ENCODE measurements around the gene ZBTB17. TPM values are rescaled to one million over a fixed set of nuclear protein-coding genes. Genes with fewer than 3 reads are reported as not detected.

ZBTB17 gene
- total and polyA plus RNA-seq, 2 of the 8 experiments (the other 6 are each of a cell fraction or from before 2014, with no cell fraction given): 24.7 to 36.2 TPM

DNA sequence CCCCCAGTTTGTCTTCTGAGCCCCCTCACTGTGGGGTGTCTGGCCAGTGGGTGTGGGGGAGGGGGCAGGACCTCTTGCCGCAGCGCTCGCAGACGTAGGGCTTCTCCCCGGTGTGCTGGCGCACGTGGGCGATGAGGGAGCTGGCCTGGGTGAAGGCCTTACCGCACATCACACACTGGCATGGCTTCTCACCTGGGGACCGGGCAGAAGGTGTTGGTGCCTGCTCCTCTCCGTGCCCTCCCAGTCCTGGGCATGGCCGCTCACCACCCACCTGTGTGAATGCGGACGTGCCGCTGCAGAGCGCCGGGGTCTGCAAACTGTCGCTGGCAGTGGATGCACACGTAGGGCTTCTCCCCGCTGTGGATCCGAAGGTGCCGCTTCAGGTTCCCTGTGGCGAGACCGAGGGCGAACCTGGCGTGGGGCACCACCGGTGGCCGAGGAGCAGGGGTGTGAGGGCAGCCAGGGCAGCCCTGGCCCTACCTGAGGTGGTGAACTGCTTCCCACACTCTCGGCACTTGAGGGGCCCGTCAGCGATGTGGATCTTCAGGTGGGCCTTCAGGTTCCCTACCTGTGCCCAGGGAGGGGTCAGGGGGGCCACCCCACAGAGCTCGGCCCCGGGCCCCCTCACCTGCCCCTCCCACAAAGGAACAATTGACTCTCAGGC lies 32.4 kb downstream of the ZBTB17 start (continued):
- TF ChIP-seq BCL11A (IDR thresholded peaks at IDR 0.05; ENCODE audit: low read depth in 2 of 2, low read length in 2 of 2) (no peak), MAFK (IDR thresholded peaks at IDR 0.05; ENCODE audit: low read depth, low read length) (no peak), SIN3A (conservative IDR thresholded peaks at IDR 0.05 in 1 of 2, IDR thresholded peaks at IDR 0.05 in 1 of 2; ENCODE audit: low read depth in 1 of 2, low read length in 2 of 2) (no peak)

Data from H1 (cell line).